ENCODE data around the gene ARF4. TPM values are rescaled to one million over a fixed set of nuclear protein-coding genes. Genes with fewer than 3 reads are reported as not detected.

ARF4 gene
- total RNA-seq, 1 experiment from 2014 or later: 112 TPM

GRCh38 chr3:57544181-57545125, 52.7 kb downstream of the ARF4 start, which contains the start of gene DNAH12:
Gene DNAH12 (minus strand): TSS chr3:57544344. CDS start chr3:57542870, 1,474 bp downstream.
- ChIA-PET POLR2A (no interaction called here), RAD21 (ENCODE audit: low non-redundant PET in 1 of 2, low total read pairs in 2 of 2, uncharacterized antibody in 2 of 2, unreplicated experiment in 2 of 2) (no interaction called here), CTCF (no interaction called here)
- peak within 1 kb of the TSS; percentile 32 for H3K4me2 ChIP-seq (ENCODE audit: low read length)
- TF ChIP-seq SP1 (IDR thresholded peaks at IDR 0.05; ENCODE audit: low read depth) (no peak), FOSL1 (IDR thresholded peaks at IDR 0.05; ENCODE audit: low read depth) (no peak), ATF3 (IDR thresholded peaks at IDR 0.05) (no peak), POLR2A (IDR thresholded peaks at IDR 0.05; ENCODE audit: borderline replicate concordance, extremely low read depth, insufficient read depth, insufficient read length) (no peak), POLR2AphosphoS5 (IDR thresholded peaks at IDR 0.05; ENCODE audit: low read depth, low read length) (no peak), EZH2 (IDR thresholded peaks at IDR 0.05) (no peak)
- 0 out of 4 replicates have a peak within 1 kb of the TSS, but pooled peaks of 1 of the 2 experiments have one; percentile 7 for H3K4me3 ChIP-seq (replicated peaks in 1 of 2; ENCODE audit: low read depth in 1 of 2, low read length in 2 of 2)
- no peaks in the 10 kb centered on the region for H3K79me2 ChIP-seq (ENCODE audit: insufficient read depth, low read length)
- no peaks in the 10 kb centered on the region for H3K9me3 ChIP-seq (ENCODE audit: control insufficient read depth in 1 of 2, insufficient read depth in 1 of 2, low read depth in 1 of 2, low read length in 2 of 2)
- DNase-seq (ENCODE audit: low read depth, low spot score) (no peak), ATAC-seq (peak; percentile 46; the same call in 1 of the 2 replicates)
- H3K27me3 ChIP-seq (ENCODE audit: insufficient read depth, low read length): no peaks in the 10 kb centered on the region
- no peak within 1 kb of the TSS for H2AFZ ChIP-seq (ENCODE audit: low read depth, low read length, poor library complexity, severe bottlenecking)
- intact Hi-C loops (cut with micrococcal nuclease): no loop called here
- no peaks in the 10 kb centered on the region for H3K9me2 ChIP-seq (ENCODE audit: insufficient read depth)
- no peaks in the 10 kb centered on the region for H4K20me1 ChIP-seq (ENCODE audit: insufficient read depth)
- H3K4me1 ChIP-seq (ENCODE audit: control insufficient read depth in 1 of 2, insufficient read depth in 2 of 2, low read length in 2 of 2): peaks cover 0 to 5% of the 10 kb centered on the region in 2 experiments; a peak in 1 of 4 replicates
- H3K9ac ChIP-seq (ENCODE audit: low read length): no peak within 1 kb of the TSS
- BruUV-seq (replicated peaks): no TSS peak
- no peak within 1 kb of the TSS for H3K27ac ChIP-seq (ENCODE audit: low read depth, low read length)
- H3K36me3 ChIP-seq (ENCODE audit: control insufficient read depth in 1 of 2, insufficient read depth in 2 of 2, low read length in 2 of 2): no peaks in the 10 kb centered on the region

GRCh38 chr3:57538465-57538864, 58.7 kb downstream of the ARF4 start:
- Histone ChIP-seq H3K9me3 (ENCODE audit: control insufficient read depth in 1 of 2, insufficient read depth in 1 of 2, low read depth in 1 of 2, low read length in 2 of 2) (no peaks in the 10 kb centered on the region), H3K27ac (ENCODE audit: low read depth, low read length) (no peak overlapping the region), H3K27me3 (ENCODE audit: insufficient read depth, low read length) (no peaks in the 10 kb centered on the region), H3K9me2 (ENCODE audit: insufficient read depth) (no peaks in the 10 kb centered on the region), H4K20me1 (ENCODE audit: insufficient read depth) (no peaks in the 10 kb centered on the region), H3K79me2 (ENCODE audit: insufficient read depth, low read length) (no peaks in the 10 kb centered on the region), H2AFZ (ENCODE audit: low read depth, low read length, poor library complexity, severe bottlenecking) (no peak overlapping the region), H3K4me1 (ENCODE audit: control insufficient read depth in 1 of 2, insufficient read depth in 2 of 2, low read length in 2 of 2) (no peaks in the 10 kb centered on the region), H3K9ac (ENCODE audit: low read length) (no peak overlapping the region), H3K36me3 (ENCODE audit: control insufficient read depth in 1 of 2, insufficient read depth in 2 of 2, low read length in 2 of 2) (no peaks in the 10 kb centered on the region), H3K4me3 (replicated peaks in 1 of 2; ENCODE audit: low read depth in 1 of 2, low read length in 2 of 2) (no peak overlapping the region), H3K4me2 (ENCODE audit: low read length) (no peak overlapping the region)
- POLR2A ChIA-PET: no interaction called here
- BruUV-seq (replicated peaks): no TSS peak
- ATAC-seq (no peak), DNase-seq (ENCODE audit: low read depth, low spot score) (no peak)
- CTCF ChIA-PET: no interaction called here
- intact Hi-C loops (cut with micrococcal nuclease): no loop called here
- RAD21 ChIA-PET (ENCODE audit: low non-redundant PET in 1 of 2, low total read pairs in 2 of 2, uncharacterized antibody in 2 of 2, unreplicated experiment in 2 of 2): no interaction called here
- no peak for TF ChIP-seq ELF1 (IDR thresholded peaks at IDR 0.05; ENCODE audit: borderline replicate concordance, low read depth)
- no peak for TF ChIP-seq ATF3 (IDR thresholded peaks at IDR 0.05)
- no peak for TF ChIP-seq CEBPB (IDR thresholded peaks at IDR 0.05; ENCODE audit: low read depth)
- TF ChIP-seq ZBTB33 (IDR thresholded peaks at IDR 0.05; ENCODE audit: extremely low read depth, insufficient replicate concordance, low read length): no peak
- TF ChIP-seq ZFX (IDR thresholded peaks at IDR 0.05): no peak
- no peak for TF ChIP-seq CTCF (IDR thresholded peaks at IDR 0.05 in 2 of 3, conservative IDR thresholded peaks at IDR 0.05 in 1 of 3; ENCODE audit: borderline replicate concordance in 1 of 3, insufficient read depth in 1 of 3, low read depth in 2 of 3, low read length in 2 of 3)
- TF ChIP-seq RAD21 (IDR thresholded peaks at IDR 0.05; ENCODE audit: low read depth): no peak
- TF ChIP-seq MAX (IDR thresholded peaks at IDR 0.05): no peak
- no peak for TF ChIP-seq EZH2phosphoT487 (IDR thresholded peaks at IDR 0.05; ENCODE audit: borderline replicate concordance)
- TF ChIP-seq EGR1 (IDR thresholded peaks at IDR 0.05; ENCODE audit: low read depth): no peak
- TF ChIP-seq EZH2 (IDR thresholded peaks at IDR 0.05): no peak
